ENCODE data around the gene IQSEC1.

The IQSEC1 gene

DNA sequence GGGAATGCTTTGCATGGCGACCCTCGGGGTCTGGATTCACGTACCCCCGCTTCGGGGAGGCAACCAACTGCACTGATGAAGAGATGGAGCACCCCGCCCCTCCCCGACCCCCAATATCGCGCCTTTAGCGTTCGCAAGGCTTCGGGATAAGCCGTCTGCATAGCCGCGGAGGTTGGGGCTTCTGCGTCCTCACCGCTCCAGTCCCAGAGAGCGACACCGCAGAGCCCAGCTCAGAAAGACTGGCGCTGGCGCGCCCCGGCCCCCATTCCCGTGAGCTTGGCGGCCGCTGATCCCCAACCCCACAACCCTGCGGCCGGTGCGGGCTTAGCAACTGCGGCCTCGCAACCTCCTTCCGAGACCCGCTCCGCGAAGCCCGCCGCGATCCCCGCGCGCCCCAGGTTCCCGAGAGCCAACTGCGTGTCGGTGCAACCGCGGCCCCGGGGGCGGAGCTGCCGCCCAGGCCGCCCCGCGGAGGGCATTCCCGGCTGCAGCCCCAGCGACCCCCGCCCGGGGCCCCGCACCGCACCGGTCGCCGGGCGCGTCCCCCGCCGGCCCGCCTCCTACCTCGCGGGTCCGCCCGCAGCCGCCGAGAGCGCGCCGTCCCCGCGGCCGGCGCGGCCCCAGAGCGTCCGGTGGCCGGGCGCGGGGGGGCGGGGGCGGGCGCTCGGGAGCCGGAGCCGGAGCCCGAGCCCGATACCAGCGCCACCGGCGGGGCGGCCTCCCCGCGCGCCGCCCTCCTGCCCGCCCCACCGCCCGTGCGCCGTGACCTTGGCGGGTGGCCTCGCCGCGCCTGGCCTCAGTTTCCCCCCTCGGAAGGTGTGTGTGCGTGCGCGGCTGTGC is 79.5 kb downstream of the IQSEC1 start:
- peak; percentile 76 for DNase-seq (ENCODE audit: low spot score)
- in situ Hi-C loops (cut with MboI; ENCODE audit: low sequenced_read_pairs, unreplicated experiment) = no loop called here
- TF ChIP-seq, protein P1, sequence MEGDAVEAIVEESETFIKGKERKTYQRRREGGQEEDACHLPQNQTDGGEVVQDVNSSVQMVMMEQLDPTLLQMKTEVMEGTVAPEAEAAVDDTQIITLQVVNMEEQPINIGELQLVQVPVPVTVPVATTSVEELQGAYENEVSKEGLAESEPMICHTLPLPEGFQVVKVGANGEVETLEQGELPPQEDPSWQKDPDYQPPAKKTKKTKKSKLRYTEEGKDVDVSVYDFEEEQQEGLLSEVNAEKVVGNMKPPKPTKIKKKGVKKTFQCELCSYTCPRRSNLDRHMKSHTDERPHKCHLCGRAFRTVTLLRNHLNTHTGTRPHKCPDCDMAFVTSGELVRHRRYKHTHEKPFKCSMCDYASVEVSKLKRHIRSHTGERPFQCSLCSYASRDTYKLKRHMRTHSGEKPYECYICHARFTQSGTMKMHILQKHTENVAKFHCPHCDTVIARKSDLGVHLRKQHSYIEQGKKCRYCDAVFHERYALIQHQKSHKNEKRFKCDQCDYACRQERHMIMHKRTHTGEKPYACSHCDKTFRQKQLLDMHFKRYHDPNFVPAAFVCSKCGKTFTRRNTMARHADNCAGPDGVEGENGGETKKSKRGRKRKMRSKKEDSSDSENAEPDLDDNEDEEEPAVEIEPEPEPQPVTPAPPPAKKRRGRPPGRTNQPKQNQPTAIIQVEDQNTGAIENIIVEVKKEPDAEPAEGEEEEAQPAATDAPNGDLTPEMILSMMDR (IDR thresholded peaks at IDR 0.05; ENCODE audit: borderline replicate concordance, control extremely low read depth, extremely low read depth, insufficient read depth, missing control alignments) = no peak

DNA sequence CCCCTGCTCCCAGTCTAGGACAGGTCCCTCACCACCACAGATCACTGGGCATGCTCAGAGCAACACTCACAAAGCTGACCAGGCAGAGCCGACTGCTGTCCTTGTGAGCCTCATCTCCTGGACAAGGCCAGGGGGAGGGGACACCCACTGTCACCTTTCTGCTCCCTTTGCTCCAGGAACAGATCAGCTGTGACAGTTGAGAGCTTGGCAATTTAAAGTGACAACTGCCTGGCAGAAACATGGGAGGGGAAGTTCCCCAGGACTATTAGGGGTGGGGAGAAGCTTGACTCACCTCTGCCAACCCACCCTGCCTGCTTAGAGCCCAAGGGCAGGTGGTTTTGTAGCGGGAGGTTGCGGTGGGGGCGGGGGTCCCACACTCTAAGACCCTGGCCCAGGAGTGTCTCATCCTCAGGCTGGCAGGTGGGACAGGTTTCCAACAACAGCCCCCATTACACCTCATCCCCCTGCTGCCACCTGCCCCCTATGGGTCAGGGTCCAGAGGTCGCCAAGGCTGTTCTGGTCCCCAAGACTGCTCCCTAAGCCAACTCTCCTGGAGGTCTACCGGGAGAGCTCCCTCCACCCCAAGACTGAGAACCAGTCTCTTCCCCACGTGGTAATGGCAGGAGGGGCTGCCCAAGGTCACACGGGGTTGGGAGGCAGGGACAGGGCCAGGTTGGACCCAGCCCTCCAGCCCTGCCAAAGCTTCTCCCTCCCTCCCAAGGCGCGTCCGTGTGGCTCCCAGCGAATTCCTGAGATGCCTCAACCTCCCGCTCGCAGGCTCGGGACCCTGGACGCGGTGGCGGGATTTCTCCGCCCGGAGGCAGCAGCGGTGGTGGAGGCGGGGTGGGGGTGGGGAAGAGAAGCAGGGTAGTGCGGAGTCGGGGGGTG is 80.4 kb downstream of the IQSEC1 start:
- DNase-seq (ENCODE audit: low spot score) = no peak
- in situ Hi-C loops (cut with MboI; ENCODE audit: low sequenced_read_pairs, unreplicated experiment) = no loop called here
- TF ChIP-seq, protein P1 (IDR thresholded peaks at IDR 0.05; ENCODE audit: borderline replicate concordance, control extremely low read depth, extremely low read depth, insufficient read depth, missing control alignments) = no peak

DNA sequence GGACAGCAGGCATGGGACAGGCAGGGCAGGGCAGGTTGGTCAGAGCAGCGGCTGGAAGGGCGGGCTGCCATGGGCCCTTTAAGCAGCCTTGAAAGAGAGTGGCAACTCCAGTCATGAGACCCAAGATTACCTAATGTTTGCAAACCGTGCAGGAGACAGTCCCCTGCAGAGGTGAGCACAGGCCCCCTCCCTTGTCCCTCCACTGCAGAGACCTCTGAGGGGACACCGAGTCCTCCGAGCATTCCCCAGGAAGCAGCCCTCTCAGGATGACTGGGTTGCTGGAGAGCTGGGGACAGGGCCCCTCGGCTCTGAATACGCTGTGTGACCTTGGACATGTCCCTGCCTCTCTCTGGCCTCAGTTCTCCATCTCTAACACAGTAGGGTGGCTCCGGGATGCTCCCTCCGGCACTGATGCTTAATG is 81.4 kb downstream of the IQSEC1 start:
- DNase-seq (ENCODE audit: low spot score) = no peak
- TF ChIP-seq, protein P1 (IDR thresholded peaks at IDR 0.05; ENCODE audit: borderline replicate concordance, control extremely low read depth, extremely low read depth, insufficient read depth, missing control alignments) = no peak
- in situ Hi-C loops (cut with MboI; ENCODE audit: low sequenced_read_pairs, unreplicated experiment) = no loop called here

DNA sequence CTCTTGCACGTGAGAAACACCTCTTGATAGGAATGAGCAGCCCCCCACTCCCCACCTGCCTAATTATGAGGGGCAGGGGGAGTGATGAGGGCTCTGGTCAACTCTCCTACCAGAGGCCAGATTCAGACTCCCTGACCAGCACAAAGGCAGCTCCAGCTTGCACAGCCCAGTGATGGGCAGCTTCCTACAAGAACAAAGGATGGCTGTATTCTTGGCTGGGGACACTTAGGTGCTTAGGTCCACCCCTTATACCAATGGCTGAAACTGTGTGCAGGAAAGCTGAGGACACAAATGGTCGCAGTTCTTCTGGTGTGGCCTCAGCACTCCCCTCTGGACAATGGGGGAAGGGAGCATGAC is 81.8 kb downstream of the IQSEC1 start:
- in situ Hi-C loops (cut with MboI; ENCODE audit: low sequenced_read_pairs, unreplicated experiment) = no loop called here
- DNase-seq (ENCODE audit: low spot score) = no peak
- TF ChIP-seq, protein P1 (IDR thresholded peaks at IDR 0.05; ENCODE audit: borderline replicate concordance, control extremely low read depth, extremely low read depth, insufficient read depth, missing control alignments) = no peak

DNA sequence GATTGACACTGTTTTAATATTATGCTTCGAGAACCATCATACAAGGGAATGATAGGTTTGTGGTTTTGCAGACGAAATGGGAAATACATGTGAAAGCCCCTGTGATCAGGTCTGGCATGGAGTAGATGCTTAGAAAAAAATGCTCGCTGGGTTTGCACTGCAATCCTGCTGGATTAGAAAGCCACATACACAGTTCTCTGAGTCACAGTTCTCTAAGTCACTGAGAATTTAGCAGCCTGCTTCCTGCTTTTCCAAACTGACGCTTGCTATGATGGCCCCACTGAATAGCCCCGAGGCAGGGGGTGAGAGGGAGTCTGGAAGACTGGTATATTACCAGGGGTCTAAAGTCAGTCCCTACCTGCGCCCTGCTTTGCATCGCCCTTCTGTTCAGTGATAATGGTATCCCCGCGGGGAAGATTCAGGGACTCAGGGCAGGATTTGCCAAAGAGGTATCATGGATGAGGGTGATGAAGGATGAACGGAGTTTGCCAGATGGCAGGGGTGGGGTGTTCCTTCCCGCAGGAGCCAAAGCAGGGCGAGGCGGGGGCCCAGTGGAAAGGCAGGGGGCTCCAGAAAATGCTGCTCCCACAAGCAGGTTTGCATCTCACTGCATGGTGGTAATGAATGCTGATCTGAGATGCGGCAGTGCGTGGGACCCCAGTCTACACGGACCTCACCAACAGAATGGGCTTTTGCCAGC is 82.3 kb downstream of the IQSEC1 start:
- in situ Hi-C loops (cut with MboI; ENCODE audit: low sequenced_read_pairs, unreplicated experiment) = no loop called here
- TF ChIP-seq, protein P1 (IDR thresholded peaks at IDR 0.05; ENCODE audit: borderline replicate concordance, control extremely low read depth, extremely low read depth, insufficient read depth, missing control alignments) = no peak
- no peak for DNase-seq (ENCODE audit: low spot score)

DNA sequence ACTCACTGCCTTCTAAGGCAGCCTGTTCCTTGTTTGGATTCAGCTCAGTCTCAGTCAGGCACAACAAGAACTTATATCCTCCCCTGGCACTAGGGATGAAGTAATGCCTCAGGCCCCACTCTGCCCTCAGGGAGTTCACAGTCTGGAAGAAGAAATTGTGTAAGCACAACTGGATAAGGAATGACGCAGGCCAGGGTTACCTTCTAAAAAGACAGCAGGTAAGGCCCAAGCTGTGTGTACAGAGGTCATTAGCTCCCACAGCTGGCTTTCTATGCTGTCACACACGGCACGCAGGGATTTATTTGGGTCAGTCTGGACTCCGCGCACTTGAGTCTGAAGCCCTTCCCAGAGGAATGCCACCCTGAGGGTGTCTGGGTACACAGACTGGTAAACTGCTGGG is 82.9 kb downstream of the IQSEC1 start:
- TF ChIP-seq, protein P1 (IDR thresholded peaks at IDR 0.05; ENCODE audit: borderline replicate concordance, control extremely low read depth, extremely low read depth, insufficient read depth, missing control alignments) = no peak
- DNase-seq (ENCODE audit: low spot score) = no peak
- in situ Hi-C loops (cut with MboI; ENCODE audit: low sequenced_read_pairs, unreplicated experiment) = no loop called here

Data from GM13976 (cell line).